Hippocampal formation (tissue), 2 donors: ENCODE data around the gene RBMY1D.
"Not testable (repeated sequence)": the region's sequence is repeated elsewhere in the genome, so short reads cannot be mapped to it uniquely, and the experiment has no call there.

Experiments
- DNase-seq, 2 donors: peaks; one replicate each; lab custom pipeline; 2025; lab: John Stamatoyannopoulos, UW

RBMY1D gene

GRCh38 chrY:21894426-21894825, at the start of gene RBMY1D:
RBMY1D (minus strand) TSS chrY:21894526; CDS start chrY:21892513, 2,013 bp downstream.
- not testable (repeated sequence) for DNase-seq

- DNase-seq: not testable (repeated sequence)
Measured at GRCh38 chrY:21917932-21918331, 23.6 kb upstream of the RBMY1D start, which contains the start of gene RBMY1E. RBMY1E (minus strand) TSS chrY:21918032; CDS start chrY:21916054, 1,978 bp downstream.

GRCh38 chrY:21869407-21870076, 24.8 kb downstream of the RBMY1D start:
- not testable (repeated sequence) for DNase-seq

DNA sequence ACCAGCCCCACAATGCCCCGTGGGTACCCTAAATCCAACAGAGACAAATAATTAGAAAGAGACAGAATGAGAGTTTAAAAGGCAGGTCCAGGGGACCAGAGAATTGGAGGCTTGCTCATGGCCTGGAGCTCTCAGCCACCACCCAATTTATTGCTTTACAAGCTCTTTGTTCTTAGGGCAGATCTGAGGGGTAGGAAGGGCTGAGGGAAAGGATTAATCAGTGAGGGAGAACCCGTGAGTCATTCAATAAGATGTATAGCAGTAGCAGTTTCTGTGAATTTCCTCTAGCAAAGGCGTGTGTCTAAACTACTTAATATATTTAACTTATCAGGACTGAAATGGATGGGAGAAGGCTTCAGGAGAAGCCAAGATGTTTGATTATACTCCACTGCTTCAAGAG, 48.8 kb downstream of the RBMY1D start:
- DNase-seq: no peak

GRCh38 chrY:21842090-21842489, 52.2 kb downstream of the RBMY1D start:
- DNase-seq: no peak

GRCh38 chrY:21839489-21839888, 54.8 kb downstream of the RBMY1D start:
- peak in 1 of 2 donors; percentile 0 for DNase-seq

GRCh38 chrY:21836343-21836742, 58.0 kb downstream of the RBMY1D start:
- DNase-seq: no peak

- DNase-seq: no peak
Measured at GRCh38 chrY:21835052-21835451, 59.3 kb downstream of the RBMY1D start.
